GM19455 (cell line): ENCODE data around the gene ALDH1L1.

Source experiments
- ATAC-seq: cut with Tn5 transposase; IDR thresholded peaks from one replicate; pipeline ENCODE4 v1.9.1; 2021; ENCODE audit not compliant: unreplicated experiment

The ALDH1L1 gene

DNA sequence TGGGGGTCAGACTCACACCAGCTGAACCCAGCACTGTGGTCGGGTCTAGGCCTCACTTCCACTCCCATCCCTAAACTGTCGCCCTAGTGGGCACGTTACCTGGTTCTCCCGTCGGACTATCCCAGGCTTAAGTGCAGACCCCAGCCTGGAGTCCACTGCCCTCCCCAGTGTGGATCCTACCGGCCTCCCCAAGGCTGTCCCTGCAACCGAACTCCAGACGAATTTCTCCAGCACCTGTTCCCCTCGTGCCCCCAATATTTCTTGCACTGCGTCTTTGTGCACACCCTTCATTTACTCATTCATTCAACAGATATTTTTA, 122.9 kb downstream of the ALDH1L1 start:
- ATAC-seq = no peak

DNA sequence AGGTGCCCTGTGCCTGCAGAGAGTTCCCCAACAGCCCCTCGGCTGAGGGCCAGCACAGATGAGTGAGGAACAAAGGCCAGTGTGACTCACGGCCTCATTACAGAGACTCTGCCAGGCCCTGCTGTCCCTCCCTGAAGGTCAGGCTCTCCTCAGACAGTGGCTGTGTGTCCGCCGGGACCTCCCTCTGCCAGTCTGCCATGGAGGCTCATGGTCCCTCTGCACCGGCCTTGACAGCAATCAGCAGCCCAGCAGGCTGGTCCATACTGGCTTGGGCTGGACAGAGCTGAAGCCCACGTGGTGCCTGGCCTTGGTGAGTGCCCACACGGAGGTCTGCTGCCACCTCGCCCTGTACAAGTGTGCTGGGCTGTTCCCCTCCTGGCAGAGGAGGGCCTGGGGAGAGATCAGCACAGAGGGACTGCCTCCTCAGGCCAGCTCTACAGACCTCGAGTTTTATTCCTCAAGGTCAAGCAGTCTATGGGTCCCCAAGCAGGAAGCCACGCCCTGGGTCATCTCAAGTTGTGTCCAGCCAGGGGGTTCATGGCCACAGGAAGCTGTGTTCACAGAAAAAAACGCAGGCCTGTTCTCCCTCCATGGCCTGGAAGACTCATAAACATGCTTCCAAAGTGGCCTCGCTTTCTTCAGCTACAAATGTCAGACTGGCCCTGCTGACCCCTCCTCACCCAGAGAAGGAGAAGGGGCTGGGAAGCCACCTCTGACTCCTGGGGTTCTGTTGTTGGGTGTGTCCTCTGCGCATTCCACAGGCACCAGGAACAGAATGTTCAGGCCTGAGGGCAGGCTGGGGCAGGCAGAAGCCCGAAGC, 123.5 kb downstream of the ALDH1L1 start:
- no peak for ATAC-seq

DNA sequence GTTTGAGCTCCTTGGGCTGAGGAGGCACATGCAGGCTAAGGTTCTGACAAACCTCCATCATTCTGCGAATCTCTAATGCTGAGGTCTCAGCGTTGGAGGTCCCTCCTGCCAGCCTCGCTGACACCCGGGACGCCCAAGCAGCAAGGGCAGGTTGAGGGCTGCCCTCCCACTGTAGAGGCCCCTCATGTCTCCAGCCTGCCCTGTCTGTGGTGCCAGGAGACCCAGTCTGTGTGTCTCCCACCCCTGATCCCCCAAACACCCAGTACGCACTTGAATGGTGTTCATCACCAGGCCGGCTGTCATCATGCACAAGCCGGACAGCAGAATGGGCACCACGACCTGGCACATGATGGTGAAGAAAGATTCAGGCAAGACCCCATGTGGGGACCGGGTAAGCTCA, 124.3 kb downstream of the ALDH1L1 start:
- no peak for ATAC-seq

DNA sequence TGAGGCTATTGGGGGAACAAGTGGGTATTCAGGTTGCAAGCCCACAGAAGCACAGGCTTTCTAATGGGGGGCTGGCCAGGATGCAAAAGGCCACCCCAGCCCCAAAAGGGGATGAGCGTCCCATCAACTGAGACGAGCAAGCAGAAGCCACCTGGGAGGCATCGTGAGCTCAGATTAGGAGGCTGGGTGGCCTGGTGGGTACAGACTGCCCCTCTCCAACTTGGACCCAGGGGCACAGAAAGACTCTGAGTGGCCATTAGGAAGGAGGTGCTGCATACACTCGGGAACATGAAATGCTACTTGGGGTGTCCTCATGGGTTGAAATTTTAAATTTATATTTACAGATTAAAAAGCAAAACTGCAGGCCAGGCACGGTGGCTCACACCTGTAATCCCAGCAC, 125.5 kb downstream of the ALDH1L1 start:
- ATAC-seq = no peak

DNA sequence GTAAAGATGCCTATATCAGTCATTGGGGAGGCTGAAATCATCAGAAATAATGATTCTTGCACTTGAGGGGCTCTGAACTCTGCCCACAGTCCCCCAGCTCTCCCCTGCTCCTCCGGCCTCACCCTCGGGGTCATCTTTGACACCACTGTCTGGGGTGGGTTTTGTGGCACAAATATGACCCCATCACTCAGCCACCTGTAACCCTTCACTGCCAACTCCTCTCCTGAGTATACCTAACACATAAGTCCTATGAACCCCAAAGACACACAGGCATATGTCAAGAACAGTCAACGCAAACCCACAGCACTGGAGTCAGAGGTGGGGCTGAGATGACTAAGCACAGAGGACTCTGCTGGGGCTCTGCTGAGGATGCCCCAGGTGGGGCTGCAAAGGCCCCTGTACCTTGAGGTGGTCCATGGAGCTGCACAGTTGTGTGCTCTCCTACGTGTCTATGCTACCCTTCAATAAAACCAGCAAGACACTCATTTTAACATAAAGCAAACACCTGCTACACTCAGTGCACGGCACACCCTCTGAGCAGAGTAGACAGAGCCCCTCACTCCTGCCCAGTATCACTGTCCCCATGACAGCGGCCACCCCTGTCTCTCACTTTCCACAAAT, 126.3 kb downstream of the ALDH1L1 start:
- ATAC-seq = no peak
